LNCAP (cell line): ENCODE data around the gene CAB39.

Source experiments
- TF ChIP-seq, protein P1 (sequence below): fragments of 450-650 bp; IDR thresholded peaks from 2 replicates; pipeline ENCODE4 v1.5.1; 2017; ENCODE audit warnings: mild to moderate bottlenecking

The CAB39 gene

DNA sequence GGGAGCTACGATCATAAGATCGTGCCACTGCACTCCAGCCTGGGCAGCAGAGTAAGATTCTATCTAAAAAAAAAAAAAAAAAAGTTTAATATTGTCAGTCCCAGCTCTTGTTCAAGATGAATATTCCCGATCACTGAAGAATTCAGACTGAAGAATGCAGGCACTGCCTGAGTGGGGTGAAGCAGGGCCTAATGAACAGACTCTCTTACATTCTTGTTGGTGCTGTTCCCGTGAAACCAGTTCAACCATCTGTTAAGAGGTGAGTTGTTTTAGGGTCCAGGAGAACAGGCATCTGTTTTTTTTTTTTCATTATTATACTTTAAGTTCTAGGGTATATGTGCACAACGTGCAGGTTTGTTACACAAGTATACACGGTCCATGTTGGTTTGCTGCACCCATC is 17.1 kb upstream of the CAB39 start:
- TF ChIP-seq, protein P1, sequence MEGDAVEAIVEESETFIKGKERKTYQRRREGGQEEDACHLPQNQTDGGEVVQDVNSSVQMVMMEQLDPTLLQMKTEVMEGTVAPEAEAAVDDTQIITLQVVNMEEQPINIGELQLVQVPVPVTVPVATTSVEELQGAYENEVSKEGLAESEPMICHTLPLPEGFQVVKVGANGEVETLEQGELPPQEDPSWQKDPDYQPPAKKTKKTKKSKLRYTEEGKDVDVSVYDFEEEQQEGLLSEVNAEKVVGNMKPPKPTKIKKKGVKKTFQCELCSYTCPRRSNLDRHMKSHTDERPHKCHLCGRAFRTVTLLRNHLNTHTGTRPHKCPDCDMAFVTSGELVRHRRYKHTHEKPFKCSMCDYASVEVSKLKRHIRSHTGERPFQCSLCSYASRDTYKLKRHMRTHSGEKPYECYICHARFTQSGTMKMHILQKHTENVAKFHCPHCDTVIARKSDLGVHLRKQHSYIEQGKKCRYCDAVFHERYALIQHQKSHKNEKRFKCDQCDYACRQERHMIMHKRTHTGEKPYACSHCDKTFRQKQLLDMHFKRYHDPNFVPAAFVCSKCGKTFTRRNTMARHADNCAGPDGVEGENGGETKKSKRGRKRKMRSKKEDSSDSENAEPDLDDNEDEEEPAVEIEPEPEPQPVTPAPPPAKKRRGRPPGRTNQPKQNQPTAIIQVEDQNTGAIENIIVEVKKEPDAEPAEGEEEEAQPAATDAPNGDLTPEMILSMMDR = no peak

DNA sequence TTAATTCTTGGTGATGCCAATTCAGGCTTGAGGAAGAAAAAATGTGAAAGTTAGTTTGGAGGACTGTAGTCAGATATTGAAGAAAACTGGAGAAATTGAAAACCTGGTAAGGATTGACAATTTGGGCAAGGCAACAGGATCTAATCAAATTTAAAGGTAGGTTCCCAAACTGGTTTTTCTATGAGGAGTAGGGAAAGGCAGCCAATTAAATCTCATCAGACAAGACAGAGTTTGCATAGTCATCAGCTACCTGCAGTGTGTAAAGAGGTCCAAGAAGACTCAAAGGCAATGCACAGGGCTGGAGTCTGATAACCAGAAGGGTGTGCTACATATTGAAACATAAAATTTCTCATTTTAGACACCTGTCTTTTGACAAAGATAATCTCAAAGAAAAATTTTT is 16.0 kb upstream of the CAB39 start:
- TF ChIP-seq, protein P1 = no peak

DNA sequence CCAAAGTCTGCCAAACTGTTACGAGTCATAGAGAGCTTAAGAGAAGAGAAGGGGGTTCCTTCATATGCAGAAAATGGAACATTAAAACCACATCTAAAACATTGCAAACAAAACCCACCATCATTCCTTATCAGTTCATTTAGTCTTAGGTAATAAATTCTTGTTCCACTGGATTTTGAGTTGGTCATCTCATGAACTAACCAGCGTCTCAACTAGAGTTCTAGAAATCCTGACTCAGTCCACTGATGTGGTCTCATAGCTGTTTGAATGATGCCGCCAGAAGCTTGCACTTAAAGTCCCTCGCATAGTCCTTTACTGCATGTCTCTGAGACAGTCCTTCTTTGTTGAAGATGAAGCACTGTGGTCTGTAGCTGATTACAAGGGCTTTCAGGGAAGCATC is 15.0 kb upstream of the CAB39 start:
- TF ChIP-seq, protein P1 = no peak

DNA sequence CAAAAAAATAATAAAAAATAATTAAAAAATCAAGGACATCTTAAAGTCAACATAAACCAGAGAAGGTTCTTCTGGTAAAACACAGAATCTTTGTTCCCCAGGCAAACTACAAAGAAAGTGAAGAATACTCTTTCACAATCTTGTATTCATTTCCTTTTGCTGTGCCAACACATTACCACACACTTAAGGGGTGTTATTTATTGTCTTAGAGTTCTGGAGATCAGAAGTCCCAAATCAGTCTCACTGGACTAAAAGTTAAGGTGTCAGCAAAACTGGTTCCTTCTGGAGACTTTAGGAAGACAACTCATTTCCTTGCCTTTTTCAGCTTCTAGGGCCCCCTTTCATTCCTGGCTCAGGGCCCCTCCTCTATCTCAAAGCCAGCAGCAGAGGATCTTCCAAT is 12.2 kb upstream of the CAB39 start:
- TF ChIP-seq, protein P1 = no peak

DNA sequence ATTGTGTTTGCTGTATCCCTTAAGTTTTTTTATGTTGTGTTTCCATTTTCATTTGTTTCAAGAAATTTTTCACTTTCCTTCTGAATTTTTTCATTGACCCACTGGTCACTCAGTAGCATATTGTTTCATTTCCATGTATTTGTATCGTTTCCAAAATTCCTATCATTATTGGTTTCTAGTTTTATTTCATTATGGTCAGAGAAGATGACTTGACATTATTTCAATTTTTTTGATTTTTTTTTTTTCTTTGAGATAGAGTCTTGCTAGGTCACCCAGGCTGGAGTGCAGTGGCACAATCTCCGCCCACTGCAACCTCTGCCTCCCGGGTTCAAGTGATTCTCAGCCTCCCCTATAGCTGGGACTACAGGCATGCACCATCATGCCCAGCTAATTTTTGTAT is 11.3 kb upstream of the CAB39 start:
- TF ChIP-seq, protein P1 = no peak

DNA sequence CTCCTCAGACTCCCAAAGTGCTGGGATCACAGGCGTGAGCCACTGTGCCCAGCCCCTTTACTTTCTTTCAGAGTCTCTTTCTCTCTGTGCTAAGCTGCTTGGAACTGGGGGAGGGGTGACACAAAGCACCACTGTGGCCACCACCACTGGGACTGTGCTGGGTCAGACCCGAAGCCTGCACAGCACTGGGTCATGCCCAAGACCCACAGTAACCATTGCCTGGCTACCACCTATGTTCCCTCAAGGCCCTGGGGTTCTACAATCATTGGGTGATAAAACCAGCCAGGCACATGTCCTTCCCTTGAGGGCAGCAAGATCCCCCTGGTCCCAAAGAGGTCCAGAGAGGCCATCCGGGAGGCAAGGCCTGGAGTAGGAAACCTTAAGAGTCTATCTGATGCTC is 9.1 kb upstream of the CAB39 start:
- TF ChIP-seq, protein P1 = no peak

DNA sequence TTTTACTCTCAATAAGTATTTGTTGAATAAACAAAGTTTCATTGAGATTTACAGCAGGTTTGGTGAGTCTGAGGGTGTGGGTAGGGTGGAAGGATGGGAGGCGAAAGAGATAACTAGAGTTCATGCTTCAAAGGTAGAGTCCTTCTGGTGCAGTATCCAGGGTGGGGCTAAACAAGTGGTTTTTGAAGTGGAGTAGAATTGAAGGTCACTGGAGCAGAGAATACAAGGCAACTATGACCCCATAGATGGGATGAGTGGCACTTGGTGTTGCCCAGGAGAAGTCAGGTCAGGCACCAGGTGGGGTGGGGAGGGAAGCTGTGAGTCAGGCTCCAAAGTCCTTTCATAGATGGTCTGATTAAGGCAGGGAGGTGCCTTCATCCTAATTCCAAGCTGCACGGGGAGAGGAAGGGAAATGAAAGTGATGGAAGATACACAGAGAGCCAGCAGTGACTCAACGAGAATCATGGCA is 6.6 kb upstream of the CAB39 start:
- TF ChIP-seq, protein P1 = no peak

DNA sequence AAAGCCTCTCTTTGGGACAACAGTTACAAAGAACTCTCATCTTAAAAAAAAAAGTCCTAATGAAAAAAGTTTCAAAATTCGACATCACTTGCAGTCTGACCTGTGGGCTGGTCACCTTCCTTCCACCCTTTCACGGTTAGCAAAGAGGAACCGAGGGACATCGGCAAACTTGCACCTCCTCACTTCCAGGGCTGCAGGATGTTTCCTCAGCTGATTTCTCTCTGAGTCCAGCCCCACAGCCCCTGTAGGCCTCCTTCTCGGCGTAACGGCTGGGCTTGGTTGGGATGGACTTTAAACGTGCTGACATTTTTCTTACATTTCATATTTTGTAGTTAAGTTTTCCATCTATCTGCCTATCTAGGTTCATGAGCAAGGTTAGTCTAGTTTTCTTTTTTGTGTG is 5.7 kb upstream of the CAB39 start:
- TF ChIP-seq, protein P1 = no peak
